CD14-positive monocyte (primary cell): ENCODE results near the gene UNC5C. TPM values are rescaled to one million over a fixed set of nuclear protein-coding genes. Genes with fewer than 3 reads are reported as not detected.

Source experiments
- DNase-seq, 3 donors: peaks; one replicate each; pipeline ENCODE4 v3.0.0-alpha.2; 2011 to 2022
- H2AFZ ChIP-seq: 2 replicates; pipeline ENCODE4 v1.6.0; 2012; ENCODE audit warnings: mild to moderate bottlenecking, low read depth, low read length, inconsistent platforms; ENCODE audit not compliant: insufficient read depth, poor library complexity, severe bottlenecking
- H3K27ac ChIP-seq, 2 donors: 1 replicate in 1 of 2; 2 replicates in 1 of 2; pipeline ENCODE4 v1.5.1; 2012 to 2013; ENCODE audit warnings: low read length in 2 of 2, control low read depth in 1 of 2, inconsistent platforms in 1 of 2, low read depth in 1 of 2, mild to moderate bottlenecking in 1 of 2
- H3K27me3 ChIP-seq, 2 donors: one replicate each; pipeline versions ENCODE4 v1.6.0 to v1.6.1; 2011 to 2013; ENCODE audit warnings: low read length in 2 of 2; ENCODE audit not compliant: control insufficient read depth in 2 of 2, insufficient read depth in 2 of 2
- H3K36me3 ChIP-seq, 2 donors: replicated peaks in 1 of 2; 1 replicate in 1 of 2; 2 replicates in 1 of 2; pipeline versions ENCODE4 v1.5.1 to v1.6.1; 2012 to 2013; ENCODE audit warnings: low read length in 2 of 2, control low read depth in 1 of 2, inconsistent platforms in 1 of 2, mild to moderate bottlenecking in 1 of 2; ENCODE audit not compliant: insufficient read depth in 2 of 2, control insufficient read depth in 1 of 2
- H3K4me1 ChIP-seq, 2 donors: 1 replicate in 1 of 2; 2 replicates in 1 of 2; pipeline versions ENCODE4 v1.5.1 to v1.6.1; 2012 to 2013; ENCODE audit warnings: low read length in 2 of 2, control low read depth in 1 of 2, inconsistent platforms in 1 of 2, mild to moderate bottlenecking in 1 of 2, moderate library complexity in 1 of 2; ENCODE audit not compliant: insufficient read depth in 2 of 2, control insufficient read depth in 1 of 2
- H3K4me2 ChIP-seq: replicated peaks from 2 replicates; pipeline ENCODE3; 2012; ENCODE audit warnings: low read length, moderate library complexity, mild to moderate bottlenecking; ENCODE audit not compliant: poor library complexity, severe bottlenecking; ENCODE audit errors: extremely low read depth
- H3K4me3 ChIP-seq, 3 experiments: fragments of 200-600 bp in 1 of 3; sonication (generic) in 1 of 3; replicated peaks in 1 of 3; 1 replicate in 2 of 3; 2 replicates in 1 of 3; pipeline ENCODE4 v1.5.1; 2011 to 2013; ENCODE audit warnings: low read length in 3 of 3, mild to moderate bottlenecking in 3 of 3, control low read depth in 2 of 3, low read depth in 2 of 3, inconsistent platforms in 1 of 3, moderate library complexity in 1 of 3
- H3K79me2 ChIP-seq: 2 replicates; pipeline ENCODE4 v1.6.0; 2012; ENCODE audit warnings: mild to moderate bottlenecking, control low read depth, inconsistent platforms, low read length, moderate library complexity; ENCODE audit not compliant: insufficient read depth
- H3K9ac ChIP-seq: 2 replicates; pipeline ENCODE4 v1.6.0; 2017; ENCODE audit warnings: low read length, mild to moderate bottlenecking; ENCODE audit not compliant: insufficient read depth, poor library complexity, severe bottlenecking
- H3K9me3 ChIP-seq, 2 donors: replicated peaks in 1 of 2; 1 replicate in 1 of 2; 2 replicates in 1 of 2; pipeline versions ENCODE4 v1.5.1 to v1.6.1; 2012 to 2013; ENCODE audit warnings: low read length in 2 of 2, control low read depth in 1 of 2; ENCODE audit not compliant: control insufficient read depth in 1 of 2, insufficient read depth in 1 of 2
- H4K20me1 ChIP-seq: 2 replicates; pipeline ENCODE4 v1.6.0; 2012; ENCODE audit warnings: mild to moderate bottlenecking, low read length, control low read depth, moderate library complexity; ENCODE audit not compliant: insufficient read depth
- H3K27ac Mint-ChIP-seq, 7 donors: one replicate each; pipeline ENCODE4 v1.8.0; 2020; ENCODE audit warnings: mild to moderate bottlenecking in 7 of 7, mixed read lengths in 7 of 7, moderate library complexity in 6 of 7, inconsistent platforms in 2 of 7
- H3K27me3 Mint-ChIP-seq, 3 donors: one replicate each; pipeline ENCODE4 v1.8.0; 2021 to 2022; ENCODE audit warnings: low read depth in 3 of 3, mild to moderate bottlenecking in 3 of 3, mixed read lengths in 3 of 3, moderate library complexity in 3 of 3, inconsistent platforms in 1 of 3
- H3K36me3 Mint-ChIP-seq, 2 donors: one replicate each; pipeline ENCODE4 v1.8.0; 2020; ENCODE audit warnings: mixed read lengths in 2 of 2, inconsistent platforms in 1 of 2, mild to moderate bottlenecking in 1 of 2
- H3K4me1 Mint-ChIP-seq: one replicate; pipeline ENCODE4 v1.8.0; 2020; ENCODE audit warnings: mild to moderate bottlenecking, mixed read lengths
- H3K4me3 Mint-ChIP-seq, 2 donors: one replicate each; pipeline ENCODE4 v1.8.0; 2020; ENCODE audit warnings: mild to moderate bottlenecking in 2 of 2, mixed read lengths in 2 of 2, moderate library complexity in 1 of 2
- H3K9me3 Mint-ChIP-seq, 7 donors: one replicate each; pipeline ENCODE4 v1.8.0; 2020 to 2022; ENCODE audit warnings: mixed read lengths in 7 of 7, mild to moderate bottlenecking in 6 of 7, moderate library complexity in 6 of 7, inconsistent platforms in 2 of 7
- WGBS: methylation state at CpG from one replicate; pipeline ENCODE4 v1.1.5; 2013; ENCODE audit warnings: missing lambda C conversion rate; ENCODE audit not compliant: insufficient coverage; 5-methylcytosine and 5-hydroxymethylcytosine counted together
- intact Hi-C, 2 donors: fragments of 100-400 bp; cut with micrococcal nuclease; formaldehyde crosslinking; loops; one replicate each; pipeline versions ENCODE4 v1.15.0 to v1.15.1; 2023
- polyA plus RNA-seq, 3 donors: library from polyadenylated mRNA; depleted of rRNA in 1 of 3; unstranded in 2 of 3; stranded (reverse) in 1 of 3; fragments of 300-500 nt in 2 of 3; fragments of >200 nt in 1 of 3; fragmentation: Illumina TruSeq in 2 of 3; gene quantifications; 1 replicate in 2 of 3; 2 replicates in 1 of 3; pipeline ENCODE4 v1.2.3, GENCODE V29; 2012 to 2021
- TF ChIP-seq, protein P1 (sequence below): fragments of 200-600 bp; IDR thresholded peaks from one replicate; pipeline ENCODE4 v1.8.0; 2022; ENCODE audit warnings: antibody characterized with exemption, mild to moderate bottlenecking

The UNC5C gene
- polyA plus RNA-seq, 3 donors = 0.03 TPM; not detected in 2

DNA sequence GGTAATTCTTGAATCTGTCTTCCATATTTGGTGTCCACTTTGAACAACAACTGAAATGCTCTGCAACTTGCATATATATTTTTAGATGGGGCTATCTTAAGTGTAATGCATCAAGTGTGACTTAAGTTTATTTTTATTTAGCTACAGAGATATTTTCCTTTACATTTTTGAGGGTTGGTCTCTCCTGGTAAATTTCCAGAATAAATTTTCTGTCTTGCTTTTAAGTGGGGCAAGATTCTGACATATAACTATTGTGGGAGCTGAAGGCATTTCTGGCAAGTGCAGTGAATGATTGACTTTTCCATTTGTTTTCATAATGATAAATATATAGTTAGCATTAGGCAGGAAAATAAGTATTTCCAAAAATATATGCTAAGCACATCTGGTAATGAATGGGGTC, 18.8 kb downstream of the UNC5C start:
- Histone ChIP-seq H3K4me1 (peaks cover under 1 to 1% of the 10 kb centered on the region in 2 donors), H2AFZ (no peak overlapping the region), H3K9me3 (no peaks in the 10 kb centered on the region), H3K4me2 (no peak overlapping the region), H3K27me3 (no peaks in the 10 kb centered on the region), H3K27ac (no peak overlapping the region), H4K20me1 (no peaks in the 10 kb centered on the region), H3K4me3 (no peak overlapping the region), H3K9ac (no peak overlapping the region), H3K36me3 (no peaks in the 10 kb centered on the region), H3K79me2 (no peaks in the 10 kb centered on the region)
- H3K4me3 Mint-ChIP-seq = no peak overlapping the region
- no peaks in the 10 kb centered on the region for H3K36me3 Mint-ChIP-seq
- H3K27ac Mint-ChIP-seq = no peak overlapping the region
- H3K9me3 Mint-ChIP-seq = no peaks in the 10 kb centered on the region
- DNase-seq = no peak
- TF ChIP-seq, protein P1, sequence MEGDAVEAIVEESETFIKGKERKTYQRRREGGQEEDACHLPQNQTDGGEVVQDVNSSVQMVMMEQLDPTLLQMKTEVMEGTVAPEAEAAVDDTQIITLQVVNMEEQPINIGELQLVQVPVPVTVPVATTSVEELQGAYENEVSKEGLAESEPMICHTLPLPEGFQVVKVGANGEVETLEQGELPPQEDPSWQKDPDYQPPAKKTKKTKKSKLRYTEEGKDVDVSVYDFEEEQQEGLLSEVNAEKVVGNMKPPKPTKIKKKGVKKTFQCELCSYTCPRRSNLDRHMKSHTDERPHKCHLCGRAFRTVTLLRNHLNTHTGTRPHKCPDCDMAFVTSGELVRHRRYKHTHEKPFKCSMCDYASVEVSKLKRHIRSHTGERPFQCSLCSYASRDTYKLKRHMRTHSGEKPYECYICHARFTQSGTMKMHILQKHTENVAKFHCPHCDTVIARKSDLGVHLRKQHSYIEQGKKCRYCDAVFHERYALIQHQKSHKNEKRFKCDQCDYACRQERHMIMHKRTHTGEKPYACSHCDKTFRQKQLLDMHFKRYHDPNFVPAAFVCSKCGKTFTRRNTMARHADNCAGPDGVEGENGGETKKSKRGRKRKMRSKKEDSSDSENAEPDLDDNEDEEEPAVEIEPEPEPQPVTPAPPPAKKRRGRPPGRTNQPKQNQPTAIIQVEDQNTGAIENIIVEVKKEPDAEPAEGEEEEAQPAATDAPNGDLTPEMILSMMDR = no peak
- H3K4me1 Mint-ChIP-seq = peaks cover 4% of the 10 kb centered on the region
- intact Hi-C loops = no loop called here
- peaks cover 0 to 4% (median 0%) of the 10 kb centered on the region in 3 donors for H3K27me3 Mint-ChIP-seq

DNA sequence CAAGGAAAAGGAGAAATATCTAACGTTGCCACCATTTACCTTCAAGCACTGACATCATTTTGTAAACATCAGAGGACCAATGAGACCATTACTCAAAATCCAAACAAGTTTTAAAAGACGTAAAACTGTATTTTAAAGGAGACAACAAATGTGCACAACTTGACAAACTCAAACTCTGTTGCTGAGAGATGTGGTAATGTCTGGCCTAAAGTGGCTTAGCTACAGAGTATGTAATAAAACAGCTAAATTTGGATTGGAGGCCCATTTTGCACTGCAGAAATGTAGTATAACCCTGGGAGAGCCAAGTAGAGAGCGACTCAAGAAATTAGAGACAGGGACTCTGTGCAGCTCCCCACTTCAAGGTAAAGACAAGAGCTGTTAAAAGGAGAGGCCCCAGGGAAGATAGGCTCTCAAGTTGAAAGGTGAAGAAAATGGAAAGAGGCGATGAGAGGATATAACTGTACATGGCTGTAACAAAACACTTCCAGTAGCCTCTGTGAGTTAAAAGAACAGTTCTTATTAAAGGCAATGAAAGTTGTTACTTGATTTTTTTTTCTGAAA, 20.3 kb downstream of the UNC5C start:
- 100% methylated on average over 1 of the region's 4 CpGs for WGBS
- H3K4me3 Mint-ChIP-seq = no peak overlapping the region
- H3K36me3 Mint-ChIP-seq = no peaks in the 10 kb centered on the region
- H3K9ac ChIP-seq = no peak overlapping the region
- H3K9me3 ChIP-seq = no peaks in the 10 kb centered on the region
- H3K4me3 ChIP-seq = no peak overlapping the region
- H4K20me1 ChIP-seq = no peaks in the 10 kb centered on the region
- no peaks in the 10 kb centered on the region for H3K9me3 Mint-ChIP-seq
- H3K4me2 ChIP-seq = no peak overlapping the region
- no peak overlapping the region for H3K27ac Mint-ChIP-seq
- no peak overlapping the region for H2AFZ ChIP-seq
- TF ChIP-seq, protein P1 = no peak
- H3K36me3 ChIP-seq = no peaks in the 10 kb centered on the region
- DNase-seq = no peak
- no peak overlapping the region for H3K27ac ChIP-seq
- H3K4me1 ChIP-seq = peaks cover 9 to 11% of the 10 kb centered on the region in 2 donors
- no peaks in the 10 kb centered on the region for H3K79me2 ChIP-seq
- intact Hi-C loops = no loop called here
- H3K27me3 Mint-ChIP-seq = peaks cover 0 to 4% (median 0%) of the 10 kb centered on the region in 3 donors
- H3K27me3 ChIP-seq = no peaks in the 10 kb centered on the region
- H3K4me1 Mint-ChIP-seq = peaks cover 12% of the 10 kb centered on the region
